Activated CD4-positive, alpha-beta T cell treated with anti-CD3 and anti-CD28 coated beads for 36 hours (primary cell): Measurements from ENCODE around the gene CHST11. TPM values are rescaled to one million over a fixed set of nuclear protein-coding genes. Genes with fewer than 3 reads are reported as not detected.

ENCODE experiments used
- ATAC-seq: fragments of 200-7000 bp; cut with Tn5 transposase; one replicate; pipeline ENCODE4 v1.10.0; 2021; ENCODE audit warnings: mild to moderate bottlenecking, moderate library complexity
- CTCF ChIA-PET: fragments of 350-600 bp; sonication (Branson Sonifier 250); formaldehyde crosslinking; loops from one replicate; lab custom pipeline; 2021; ENCODE audit warnings: antibody characterized with exemption; lab: Charles Lee
- POLR2A ChIA-PET: fragments of 350-600 bp; sonication (Branson Sonifier 250); formaldehyde crosslinking; loops from one replicate; lab custom pipeline; 2021; ENCODE audit warnings: antibody characterized with exemption, inconsistent platforms; lab: Charles Lee
- DNase-seq: peaks from one replicate; pipeline ENCODE4 v3.0.0-alpha.2; 2020
- H3K27ac Mint-ChIP-seq: one replicate; pipeline ENCODE4 v1.8.0; 2021; ENCODE audit warnings: mixed read lengths
- H3K27me3 Mint-ChIP-seq: one replicate; pipeline ENCODE4 v1.8.0; 2021; ENCODE audit warnings: mixed read lengths
- H3K36me3 Mint-ChIP-seq: one replicate; pipeline ENCODE4 v1.8.0; 2021; ENCODE audit warnings: low read depth, mixed read lengths
- H3K4me1 Mint-ChIP-seq: one replicate; pipeline ENCODE4 v1.8.0; 2021; ENCODE audit warnings: mixed read lengths
- H3K4me3 Mint-ChIP-seq: one replicate; pipeline ENCODE4 v1.8.0; 2021; ENCODE audit warnings: mild to moderate bottlenecking, moderate library complexity, mixed read lengths
- H3K9me3 Mint-ChIP-seq: one replicate; pipeline ENCODE4 v1.8.0; 2021; ENCODE audit warnings: low read depth, mixed read lengths
- intact Hi-C, 2 experiments: fragments of 100-400 bp; cut with DNase I in 1 of 2; cut with micrococcal nuclease in 1 of 2; formaldehyde crosslinking; loops; one replicate each; pipeline versions ENCODE4 v1.14.2 to v1.15.1; 2022 to 2024; cut with DNase I, micrococcal nuclease
- total RNA-seq, 2 experiments: library from RNA; stranded (reverse); gene quantifications; one replicate each; pipeline ENCODE4 v1.2.3, GENCODE V29; 2021

CHST11 gene
- total RNA-seq, 2 experiments from 2014 or later, result 33.3 to 33.6 TPM

GRCh38 chr12:104469523-104469922 lies 12.8 kb downstream of the CHST11 start:
- CTCF ChIA-PET, result no interaction called here
- DNase-seq (no peak), ATAC-seq (no peak)
- intact Hi-C loops, result no loop called here
- no peak overlapping the region for H3K4me3 Mint-ChIP-seq
- peaks cover 21% of the 10 kb centered on the region for H3K36me3 Mint-ChIP-seq
- H3K4me1 Mint-ChIP-seq, result peaks cover 85% of the 10 kb centered on the region
- peaks cover 13% of the 10 kb centered on the region for H3K9me3 Mint-ChIP-seq
- H3K27me3 Mint-ChIP-seq, result no peaks in the 10 kb centered on the region
- POLR2A ChIA-PET, result no interaction called here
- no peak overlapping the region for H3K27ac Mint-ChIP-seq

- intact Hi-C loops, result no loop called here
- ChIA-PET CTCF (interaction anchor here (1.0 to 1.1 kb wide), 2 partner anchors 11 to 13 kb away, joined by 3 to 4 read pairs; no protein-coding TSS in a partner anchor), POLR2A (no interaction called here)
- Mint-ChIP-seq H3K36me3 (peaks cover 17% of the 10 kb centered on the region), H3K4me1 (peaks cover 82% of the 10 kb centered on the region), H3K27ac (no peak overlapping the region), H3K4me3 (no peak overlapping the region), H3K27me3 (no peaks in the 10 kb centered on the region), H3K9me3 (peaks cover 13% of the 10 kb centered on the region)
- ATAC-seq, result no peak
- no peak for DNase-seq
Observed at GRCh38 chr12:104470521-104470920, 13.8 kb downstream of the CHST11 start.

- ChIA-PET POLR2A (interaction anchor here (0.6 kb wide), 1 partner anchor 293 kb away, joined by 4 read pairs; no protein-coding TSS in a partner anchor), CTCF (interaction anchor here (0.5 to 1.1 kb wide), 4 partner anchors 9 to 19 kb away, joined by 3 to 4 read pairs (median 4); no protein-coding TSS in a partner anchor)
- H3K9me3 Mint-ChIP-seq, result peaks cover 13% of the 10 kb centered on the region
- peaks cover 17% of the 10 kb centered on the region for H3K36me3 Mint-ChIP-seq
- intact Hi-C loops, result no loop called here
- H3K4me3 Mint-ChIP-seq, result no peak overlapping the region
- peaks cover 79% of the 10 kb centered on the region for H3K4me1 Mint-ChIP-seq
- no peaks in the 10 kb centered on the region for H3K27me3 Mint-ChIP-seq
- no peak for ATAC-seq
- H3K27ac Mint-ChIP-seq, result no peak overlapping the region
- DNase-seq, result no peak
Observed at GRCh38 chr12:104471336-104471735, 14.6 kb downstream of the CHST11 start.

GRCh38 chr12:104472748-104473147 lies 16.0 kb downstream of the CHST11 start:
- no peak overlapping the region for H3K4me3 Mint-ChIP-seq
- H3K4me1 Mint-ChIP-seq, result peaks cover 79% of the 10 kb centered on the region
- intact Hi-C loops, result no loop called here
- DNase-seq (no peak), ATAC-seq (no peak)
- H3K9me3 Mint-ChIP-seq, result peaks cover 13% of the 10 kb centered on the region
- peaks cover 17% of the 10 kb centered on the region for H3K36me3 Mint-ChIP-seq
- CTCF ChIA-PET, result interaction anchor here (1.0 to 2.0 kb wide), 4 partner anchors 11 to 91 kb away, joined by 3 to 12 read pairs (median 4); no protein-coding TSS in a partner anchor
- H3K27me3 Mint-ChIP-seq, result no peaks in the 10 kb centered on the region
- POLR2A ChIA-PET, result no interaction called here
- H3K27ac Mint-ChIP-seq, result peak overlapping the region; percentile 48

GRCh38 chr12:104473374-104473983 lies 16.7 kb downstream of the CHST11 start:
- peaks cover 18% of the 10 kb centered on the region for H3K36me3 Mint-ChIP-seq
- DNase-seq (no peak), ATAC-seq (peak; percentile 40)
- peak overlapping the region; percentile 52 for H3K27ac Mint-ChIP-seq
- no peaks in the 10 kb centered on the region for H3K27me3 Mint-ChIP-seq
- peaks cover 13% of the 10 kb centered on the region for H3K9me3 Mint-ChIP-seq
- CTCF ChIA-PET, result interaction anchor here (0.6 to 2.0 kb wide), 7 partner anchors 9 to 761 kb away, joined by 3 to 12 read pairs (median 3); no protein-coding TSS in a partner anchor
- POLR2A ChIA-PET, result no interaction called here
- intact Hi-C loops, result no loop called here
- peak overlapping the region; percentile 48 for H3K4me3 Mint-ChIP-seq
- H3K4me1 Mint-ChIP-seq, result peaks cover 79% of the 10 kb centered on the region

GRCh38 chr12:104475271-104475670 lies 18.5 kb downstream of the CHST11 start:
- Mint-ChIP-seq H3K27ac (no peak overlapping the region), H3K4me3 (no peak overlapping the region), H3K27me3 (no peaks in the 10 kb centered on the region), H3K9me3 (peaks cover 7% of the 10 kb centered on the region), H3K36me3 (peaks cover 18% of the 10 kb centered on the region), H3K4me1 (peaks cover 79% of the 10 kb centered on the region)
- no peak for ATAC-seq
- POLR2A ChIA-PET, result no interaction called here
- intact Hi-C loops, result no loop called here
- no peak for DNase-seq
- CTCF ChIA-PET, result no interaction called here

GRCh38 chr12:104477510-104478390 lies 21.0 kb downstream of the CHST11 start:
- peak overlapping the region; percentile 96 for H3K27ac Mint-ChIP-seq
- H3K9me3 Mint-ChIP-seq, result no peaks in the 10 kb centered on the region
- H3K4me1 Mint-ChIP-seq, result peaks cover 80% of the 10 kb centered on the region
- CTCF ChIA-PET, result interaction anchor here (0.7 to 2.7 kb wide), 8 partner anchors 10 to 395 kb away, joined by 3 to 19 read pairs (median 5); no protein-coding TSS in a partner anchor
- peak overlapping the region; percentile 70 for H3K4me3 Mint-ChIP-seq
- H3K27me3 Mint-ChIP-seq, result no peaks in the 10 kb centered on the region
- no peak for DNase-seq
- intact Hi-C loops, result no loop called here
- POLR2A ChIA-PET, result interaction anchor here (0.7 kb wide), 2 partner anchors 17 kb away, joined by 3 read pairs; no protein-coding TSS in a partner anchor
- ATAC-seq, result peak; percentile 28
- H3K36me3 Mint-ChIP-seq, result peaks cover 15% of the 10 kb centered on the region

- ChIA-PET CTCF (interaction anchor here (1.0 to 2.7 kb wide), 5 partner anchors 9 to 126 kb away, joined by 3 to 19 read pairs (median 6); no protein-coding TSS in a partner anchor), POLR2A (interaction anchor here (0.7 kb wide), 1 partner anchor 16 kb away, joined by 3 read pairs; no protein-coding TSS in a partner anchor)
- intact Hi-C loops, result no loop called here
- Mint-ChIP-seq H3K4me1 (peaks cover 80% of the 10 kb centered on the region), H3K36me3 (peaks cover 20% of the 10 kb centered on the region), H3K27ac (peak overlapping the region; percentile 96), H3K4me3 (peak overlapping the region; percentile 70), H3K27me3 (no peaks in the 10 kb centered on the region), H3K9me3 (no peaks in the 10 kb centered on the region)
- peak; percentile 77 for ATAC-seq
- peak; percentile 38 for DNase-seq
Observed at GRCh38 chr12:104478396-104479122, 21.8 kb downstream of the CHST11 start.

- POLR2A ChIA-PET, result no interaction called here
- Mint-ChIP-seq H3K4me3 (peak overlapping the region; percentile 70), H3K4me1 (peaks cover 80% of the 10 kb centered on the region), H3K27ac (peak overlapping the region; percentile 96), H3K36me3 (peaks cover 22% of the 10 kb centered on the region), H3K27me3 (no peaks in the 10 kb centered on the region), H3K9me3 (no peaks in the 10 kb centered on the region)
- ATAC-seq (no peak), DNase-seq (no peak)
- CTCF ChIA-PET, result interaction anchor here (1.2 to 2.7 kb wide), 3 partner anchors 15 to 125 kb away, joined by 4 to 19 read pairs (median 6); no protein-coding TSS in a partner anchor
- intact Hi-C loops, result no loop called here
Observed at GRCh38 chr12:104479123-104479662, 22.4 kb downstream of the CHST11 start.

GRCh38 chr12:104480012-104480411 lies 23.3 kb downstream of the CHST11 start:
- H3K4me3 Mint-ChIP-seq, result no peak overlapping the region
- peak overlapping the region; percentile 51 for H3K27ac Mint-ChIP-seq
- H3K4me1 Mint-ChIP-seq, result peaks cover 82% of the 10 kb centered on the region
- ATAC-seq (no peak), DNase-seq (no peak)
- intact Hi-C loops, result no loop called here
- CTCF ChIA-PET, result interaction anchor here (1.2 kb wide), 1 partner anchor 14 kb away, joined by 6 read pairs; no protein-coding TSS in a partner anchor
- peaks cover 22% of the 10 kb centered on the region for H3K36me3 Mint-ChIP-seq
- no peaks in the 10 kb centered on the region for H3K27me3 Mint-ChIP-seq
- POLR2A ChIA-PET, result no interaction called here
- no peaks in the 10 kb centered on the region for H3K9me3 Mint-ChIP-seq
